Stomach smooth muscle (tissue), 2 donors: Measurements from ENCODE around the gene GLYR1.

Experiments
- H3K27ac ChIP-seq: one replicate; pipeline ENCODE4 v1.7.0; 2013; ENCODE audit warnings: mild to moderate bottlenecking, low read length, inconsistent platforms
- H3K27me3 ChIP-seq, 2 donors: one replicate each; pipeline ENCODE4 v1.7.0; 2013; ENCODE audit warnings: low read length in 2 of 2; ENCODE audit not compliant: insufficient read depth in 2 of 2, control insufficient read depth in 1 of 2
- H3K36me3 ChIP-seq, 2 donors: one replicate each; pipeline ENCODE4 v1.7.0; 2013; ENCODE audit warnings: low read length in 2 of 2; ENCODE audit not compliant: control insufficient read depth in 2 of 2, insufficient read depth in 2 of 2
- H3K4me1 ChIP-seq: one replicate; pipeline ENCODE4 v1.7.0; 2013; ENCODE audit warnings: low read length; ENCODE audit not compliant: control insufficient read depth, insufficient read depth
- H3K4me3 ChIP-seq, 2 donors: one replicate each; pipeline ENCODE4 v1.7.0; 2013; ENCODE audit warnings: low read length in 2 of 2
- H3K9ac ChIP-seq, 2 donors: one replicate each; pipeline ENCODE4 v1.7.0; 2013; ENCODE audit warnings: low read length in 2 of 2, mild to moderate bottlenecking in 1 of 2
- H3K9me3 ChIP-seq, 2 donors: one replicate each; pipeline ENCODE4 v1.7.0; 2013; ENCODE audit warnings: low read length in 2 of 2; ENCODE audit not compliant: control insufficient read depth in 2 of 2
- donor health status: healthy.
- donor health status: Pancreatic carcinoma.

GLYR1 gene

DNA sequence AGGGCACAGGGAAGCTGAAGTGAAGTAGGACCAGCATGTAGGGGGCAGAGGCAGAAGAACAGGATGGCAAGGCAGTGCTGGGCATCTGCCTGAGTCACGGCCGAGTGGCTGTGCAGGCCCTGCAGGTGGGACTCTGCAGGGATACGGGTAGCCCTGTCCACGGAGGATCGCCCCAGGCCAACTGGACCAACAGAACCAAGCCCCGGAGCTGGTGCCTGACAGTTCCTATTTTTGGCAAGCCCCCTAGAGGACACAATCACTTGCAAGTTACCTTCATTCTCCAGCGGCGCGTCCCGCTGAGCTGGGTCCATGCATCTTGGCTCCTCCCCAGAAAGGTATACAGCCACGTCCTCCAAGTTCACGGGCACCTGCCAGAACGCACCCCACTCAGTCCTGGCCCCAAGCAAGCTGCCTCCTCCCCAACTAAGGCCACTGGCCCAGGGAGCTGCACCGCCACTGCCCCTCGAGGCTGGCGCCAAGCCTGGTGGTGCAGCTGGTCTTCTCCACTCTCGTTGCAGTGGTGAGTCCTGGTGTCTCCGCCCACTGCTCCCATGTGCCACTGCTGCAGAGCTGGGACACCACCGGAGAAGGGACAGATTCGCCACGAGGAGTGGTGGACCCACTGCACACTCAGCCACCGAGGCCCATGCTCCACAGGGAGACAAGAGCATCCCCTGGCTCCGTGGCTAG lies 86.7 kb downstream of the GLYR1 start:
- Histone ChIP-seq H3K36me3 (peaks cover 30 to 50% of the 10 kb centered on the region in 2 donors), H3K9me3 (no peaks in the 10 kb centered on the region), H3K27me3 (no peaks in the 10 kb centered on the region), H3K9ac (no peak overlapping the region), H3K4me3 (no peak overlapping the region), H3K27ac (no peak overlapping the region), H3K4me1 (peaks cover 7% of the 10 kb centered on the region)

DNA sequence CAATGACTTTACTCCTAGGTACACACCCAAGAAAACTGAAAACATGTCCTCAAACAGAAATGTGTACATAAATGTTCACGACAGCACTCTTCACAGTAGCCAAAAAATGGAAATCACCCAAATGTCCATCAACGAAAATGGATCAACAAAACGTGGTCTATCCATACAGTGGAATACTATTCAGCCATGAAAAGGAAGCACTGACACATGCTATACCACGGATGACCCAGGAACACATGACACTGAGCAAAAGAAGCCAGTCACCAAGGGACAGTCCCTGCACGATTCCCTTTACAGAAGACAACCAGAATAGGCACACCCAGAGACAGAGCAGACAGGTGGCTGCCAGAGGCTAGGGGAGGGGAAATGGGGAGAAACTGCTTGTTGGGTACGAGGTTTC lies 91.4 kb downstream of the GLYR1 start:
- Histone ChIP-seq H3K27me3 (no peaks in the 10 kb centered on the region), H3K36me3 (peaks cover 50 to 62% of the 10 kb centered on the region in 2 donors)

DNA sequence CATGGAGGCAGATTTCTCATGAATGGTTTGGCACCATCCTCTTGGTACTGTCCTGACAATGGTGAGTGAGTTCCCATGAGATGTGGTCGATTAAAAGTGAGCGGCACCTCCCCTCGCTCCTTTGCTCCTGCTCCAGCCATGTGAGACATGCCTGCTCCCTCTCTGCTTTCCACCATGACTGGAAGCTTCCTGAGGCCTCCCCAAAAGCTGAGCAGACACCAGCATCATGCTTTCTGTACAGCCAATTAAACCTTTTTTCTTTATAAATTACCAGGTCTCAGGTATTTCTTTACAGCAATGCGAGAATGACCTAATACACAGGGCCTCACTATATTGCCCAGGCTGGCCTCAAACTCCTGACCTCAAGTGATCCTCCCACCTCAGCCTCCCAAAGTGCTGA lies 92.2 kb downstream of the GLYR1 start:
- peaks cover 42 to 53% of the 10 kb centered on the region in 2 donors for H3K36me3 ChIP-seq
- H3K4me3 ChIP-seq = no peak overlapping the region
- H3K27ac ChIP-seq = no peak overlapping the region
- no peaks in the 10 kb centered on the region for H3K27me3 ChIP-seq
- H3K9me3 ChIP-seq = peaks cover 0 to 3% of the 10 kb centered on the region in 2 donors
- no peak overlapping the region for H3K9ac ChIP-seq
- H3K4me1 ChIP-seq = no peaks in the 10 kb centered on the region

More for the DNA sequence above, 91.4 kb downstream of the GLYR1 start:
- Histone ChIP-seq H3K9me3 (peaks cover 0 to 3% of the 10 kb centered on the region in 2 donors), H3K9ac (no peak overlapping the region), H3K27ac (no peak overlapping the region), H3K4me1 (no peaks in the 10 kb centered on the region), H3K4me3 (no peak overlapping the region)

DNA sequence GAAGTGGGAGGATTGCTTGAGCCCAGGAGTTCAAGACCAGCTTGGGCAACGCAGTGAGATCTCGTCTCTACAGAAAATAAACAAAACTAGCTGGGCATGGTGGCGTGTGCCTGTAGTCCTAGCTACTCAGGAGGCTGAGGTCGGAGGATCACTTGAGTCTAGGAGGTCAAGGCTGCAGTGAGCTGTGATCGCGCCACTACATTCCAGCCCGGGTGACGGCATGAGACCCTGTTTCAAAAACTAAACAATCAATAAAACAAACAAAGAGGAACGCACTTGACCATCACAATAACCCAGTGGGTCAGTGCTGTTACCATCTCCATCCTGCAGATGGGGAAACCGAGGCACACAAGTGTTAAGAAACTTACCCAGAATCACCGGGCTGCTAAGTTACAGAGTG lies 93.9 kb downstream of the GLYR1 start:
- peaks cover 30 to 45% of the 10 kb centered on the region in 2 donors for H3K36me3 ChIP-seq
- no peaks in the 10 kb centered on the region for H3K4me1 ChIP-seq
- H3K9me3 ChIP-seq = peaks cover 0 to 3% of the 10 kb centered on the region in 2 donors
- H3K4me3 ChIP-seq = no peak overlapping the region
- H3K27ac ChIP-seq = no peak overlapping the region
- H3K9ac ChIP-seq = no peak overlapping the region
- no peaks in the 10 kb centered on the region for H3K27me3 ChIP-seq
